K562 (cell line): ENCODE results near the gene ZZZ3. TPM values are rescaled to one million over a fixed set of nuclear protein-coding genes. Genes with fewer than 3 reads are reported as not detected.
A peak's percentile ranks its signal among the peaks of the same experiment; 100 is the strongest.

Experiments
- ATAC-seq: fragments of 200-7000 bp; cut with Tn5 transposase; 3 replicates; pipeline ENCODE4 v1.9.1; 2020; ENCODE audit warnings: moderate library complexity
- BruUV-seq: library from RNA; stranded (reverse); fragments of 400-500 nt; replicated peaks from 2 replicates; lab custom pipeline; 2021; lab: Mats Ljungman, UMichigan
- CTCF ChIA-PET: fragments of 300-600 bp; formaldehyde crosslinking; extraction: SDS; loops from one replicate; lab custom pipeline; 2021; ENCODE audit warnings: low intra/inter-chr PET ratio; lab: Yijun Ruan, JAX
- POLR2A ChIA-PET: fragments of 300-600, 350-650 bp; sonication (Branson Sonifier 250); formaldehyde crosslinking; extraction: SDS; loops from one replicate; lab custom pipeline; 2021; ENCODE audit warnings: antibody characterized with exemption, inconsistent platforms; lab: Yijun Ruan, JAX
- DNase-seq, 4 experiments: peaks; one replicate each; pipeline versions ENCODE4 v3.0.0 to v3.0.0-alpha.2; 2011 to 2018; ENCODE audit warnings: low spot score in 3 of 4, mixed read lengths in 3 of 4; ENCODE audit errors: extremely low read depth in 1 of 4
- FAIRE-seq: peaks from 2 replicates; lab custom pipeline; 2011; peaks lifted over from hg19 to GRCh38; lab: Jason Lieb, UNC
- H2AFZ ChIP-seq: 2 replicates; pipeline ENCODE4 v1.6.0; 2011; ENCODE audit warnings: low read depth, low read length, control low read depth, inconsistent platforms
- H3K27ac ChIP-seq: fragments of 200-600 bp; 3 replicates; pipeline ENCODE4 v1.8.0; 2011; ENCODE audit warnings: low read depth, mild to moderate bottlenecking, control low read depth, inconsistent platforms, low read length, moderate library complexity, mixed read lengths; ENCODE audit errors: extremely low read depth
- H3K27me3 ChIP-seq, 2 experiments: fragments of 300-600 bp in 1 of 2; 2 replicates in 1 of 2; 3 replicates in 1 of 2; pipeline versions ENCODE4 v1.6.0 to v1.8.0; 2011; ENCODE audit warnings: inconsistent platforms in 2 of 2, low read length in 2 of 2, mild to moderate bottlenecking in 1 of 2, mixed read lengths in 1 of 2, moderate library complexity in 1 of 2; ENCODE audit not compliant: control insufficient read depth in 2 of 2, insufficient read depth in 2 of 2
- H3K36me3 ChIP-seq: fragments of 300-600 bp; 3 replicates; pipeline ENCODE4 v1.8.0; 2011; ENCODE audit warnings: mild to moderate bottlenecking, low read length, inconsistent platforms; ENCODE audit not compliant: control insufficient read depth, insufficient read depth
- H3K4me1 ChIP-seq, 2 experiments: fragments of 200-600 bp in 1 of 2; replicated peaks in 1 of 2; 2 replicates in 1 of 2; 3 replicates in 1 of 2; pipeline versions ENCODE4 v1.5.1 to v1.8.0; 2011; ENCODE audit warnings: inconsistent platforms in 2 of 2, low read length in 2 of 2, mild to moderate bottlenecking in 1 of 2, mixed read lengths in 1 of 2, moderate library complexity in 1 of 2; ENCODE audit not compliant: control insufficient read depth in 2 of 2, insufficient read depth in 2 of 2
- H3K4me2 ChIP-seq: 2 replicates; pipeline ENCODE4 v1.6.1; 2011; ENCODE audit warnings: low read length, control low read depth, inconsistent platforms, mixed read lengths; ENCODE audit not compliant: insufficient read depth
- H3K4me3 ChIP-seq: fragments of 200-600 bp; sonication (generic), shearing (Covaris generic); 2 replicates; pipeline ENCODE4 v1.5.1; 2016; ENCODE audit warnings: control low read depth, inconsistent platforms
- H3K79me2 ChIP-seq: fragments of 200-600 bp; 3 replicates; pipeline ENCODE4 v1.8.0; 2011; ENCODE audit warnings: low read length, inconsistent platforms; ENCODE audit not compliant: control insufficient read depth, insufficient read depth
- H3K9ac ChIP-seq, 2 experiments: 2 replicates each; pipeline versions ENCODE4 v1.6.0 to v1.6.1; 2011; ENCODE audit warnings: low read depth in 2 of 2, low read length in 2 of 2, control low read depth in 1 of 2, inconsistent platforms in 1 of 2, mild to moderate bottlenecking in 1 of 2, mixed read lengths in 1 of 2; ENCODE audit not compliant: insufficient read depth in 1 of 2
- H3K9me1 ChIP-seq: one replicate; pipeline ENCODE4 v1.6.0; 2011; ENCODE audit warnings: inconsistent platforms, mild to moderate bottlenecking, low read length, moderate library complexity; ENCODE audit not compliant: control insufficient read depth, insufficient read depth
- H3K9me3 ChIP-seq: replicated peaks from 2 replicates; pipeline ENCODE4 v1.5.1; 2011; ENCODE audit warnings: low read depth, low read length, inconsistent platforms; ENCODE audit not compliant: control insufficient read depth, insufficient read depth
- H4K20me1 ChIP-seq: replicated peaks from 2 replicates; pipeline ENCODE4 v1.6.1; 2011; ENCODE audit warnings: low read length, inconsistent platforms, mixed read lengths; ENCODE audit not compliant: control insufficient read depth, insufficient read depth
- CEBPZ ChIP-seq: fragments of 150-350 bp; IDR thresholded peaks from 2 replicates; pipeline ENCODE4 v1.6.1; 2014; ENCODE audit warnings: low read depth, mild to moderate bottlenecking, low read length, borderline replicate concordance
- CREB3 ChIP-seq: fragments of 450-650 bp; conservative IDR thresholded peaks from 2 replicates; pipeline ENCODE4 v1.6.1; 2016; ENCODE audit warnings: missing genetic modification characterization, low read depth, mild to moderate bottlenecking, missing compliant biosample characterization, moderate library complexity
- ESRRB ChIP-seq: fragments of 250-450 bp; sonication (Bioruptor Pico); IDR thresholded peaks from 2 replicates; pipeline ENCODE4 v1.5.0; 2020; ENCODE audit warnings: mild to moderate bottlenecking, moderate library complexity, borderline replicate concordance
- HNRNPL ChIP-seq: fragments of 200-400 bp; formaldehyde crosslinking; IDR thresholded peaks from 2 replicates; pipeline ENCODE4 v1.6.1; 2017; ENCODE audit warnings: low read depth, mild to moderate bottlenecking, low read length
- IRF9 ChIP-seq: fragments of 450-650 bp; IDR thresholded peaks from 2 replicates; pipeline ENCODE4 v1.6.1; 2016; ENCODE audit warnings: missing biosample characterization, missing genetic modification characterization
- NR2C1 ChIP-seq, 2 experiments: fragments of 450-650 bp; IDR thresholded peaks; 2 replicates each; pipeline ENCODE4 v1.6.1; 2017; ENCODE audit warnings: mild to moderate bottlenecking in 2 of 2, antibody characterized with exemption in 1 of 2, inconsistent platforms in 1 of 2, missing compliant biosample characterization in 1 of 2, missing genetic modification characterization in 1 of 2
- TRIM24 ChIP-seq, 2 experiments: fragments of 450-650 bp; IDR thresholded peaks; 2 replicates each; pipeline ENCODE4 v1.6.1; 2016
- ZNF274 ChIP-seq: IDR thresholded peaks from 2 replicates; pipeline ENCODE4 v1.6.1; 2011; ENCODE audit warnings: low read depth, mild to moderate bottlenecking, low read length, moderate library complexity, borderline replicate concordance
- ZNF717 ChIP-seq: fragments of 250-450 bp; sonication (Bioruptor Pico); IDR thresholded peaks from 2 replicates; pipeline ENCODE4 v1.5.0; 2021
- WGBS: fragments of 100-300 bp; shearing (Covaris generic); methylation state at CpG from one replicate; pipeline ENCODE4 v1.1.6; 2016; ENCODE audit warnings: low coverage, mixed read lengths; ENCODE audit not compliant: insufficient coverage; ENCODE audit errors: missing lambda C conversion rate; 5-methylcytosine and 5-hydroxymethylcytosine counted together
- in situ Hi-C: fragments of 300-500 bp; cut with MboI; formaldehyde crosslinking; loops from 4 replicates; pipeline ENCODE4 v1.15.0; 2018; ENCODE audit warnings: inconsistent platforms, mixed read lengths
- intact Hi-C: fragments of 100-400 bp; cut with micrococcal nuclease; formaldehyde crosslinking; loops from 2 replicates; pipeline ENCODE4 v1.14.2; 2022
- polyA plus RNA-seq, 8 experiments: library from polyadenylated mRNA; depleted of rRNA in 4 of 8; stranded (reverse) in 5 of 8; unstranded in 3 of 8; fragments of >200 nt; fragmentation: Nextera tagmentation in 2 of 8; fragmentation: Illumina TruSeq in 1 of 8; extraction: Ambion mirVana in 2 of 8; extraction: Trizol in 1 of 8; gene quantifications; 2 replicates each; pipeline versions ENCODE4 v1.2.1 to v1.2.3, GENCODE V29; 2011 to 2014; ENCODE audit warnings: inconsistent platforms in 1 of 8, missing spikeins in 1 of 8
- total RNA-seq, 7 experiments: library from RNA; depleted of rRNA in 6 of 7; stranded (reverse); fragments of >200 nt in 6 of 7; fragmentation: Illumina TruSeq in 2 of 7; extraction: Trizol in 2 of 7; gene quantifications; 2 replicates each; pipeline versions ENCODE4 v1.2.1 to v1.2.3, GENCODE V29; 2011 to 2021; ENCODE audit warnings: low replicate concordance in 1 of 7

The ZZZ3 gene
- total and polyA plus RNA-seq, 9 of the 15 experiments (the other 6 are each of a cell fraction or from before 2014, with no cell fraction given): 13.9 to 64.0 (median 36.7) TPM

- POLR2A ChIA-PET: no interaction called here
- H3K27ac ChIP-seq: no peak overlapping the region
- WGBS: 100% methylated on average over 2 of the region's 2 CpGs
- DNase-seq: no peak
- CTCF ChIA-PET: no interaction called here
- H3K9me3 ChIP-seq: peaks cover 4% of the 10 kb centered on the region; the same call in 1 of the 2 replicates
- H3K4me2 ChIP-seq: no peak overlapping the region
- H3K27me3 ChIP-seq: no peaks in the 10 kb centered on the region
- no TSS peak for BruUV-seq
- in situ Hi-C loops: no loop called here
- intact Hi-C loops: no loop called here
- H3K4me3 ChIP-seq: no peak overlapping the region
- H3K9me1 ChIP-seq: no peaks in the 10 kb centered on the region
- H3K36me3 ChIP-seq: peaks cover 22% of the 10 kb centered on the region; the same call in 2 of the 3 replicates
- H2AFZ ChIP-seq: no peak overlapping the region
- FAIRE-seq: no peak
- no peak overlapping the region for H3K9ac ChIP-seq
- peaks cover 91% of the 10 kb centered on the region for H3K79me2 ChIP-seq
- no peak for ATAC-seq
- no peaks in the 10 kb centered on the region for H4K20me1 ChIP-seq
- no peaks in the 10 kb centered on the region for H3K4me1 ChIP-seq
- peak in 1 of 2 experiments; percentile 31; a peak in 1 of 4 replicates for TF ChIP-seq TRIM24 (IDR thresholded peaks at IDR 0.05)
- no peak for TF ChIP-seq IRF9 (tag)
- no peak for TF ChIP-seq HNRNPL
- no peak for TF ChIP-seq ZNF274
- no peak for TF ChIP-seq CREB3 (tag)
- no peak for TF ChIP-seq ESRRB (CRISPR knock-in tag)
- TF ChIP-seq CEBPZ: no peak
- no peak for TF ChIP-seq NR2C1 (IDR thresholded peaks at IDR 0.05)
- no peak for TF ChIP-seq NR2C1 (tag; IDR thresholded peaks at IDR 0.05)
- TF ChIP-seq ZNF717: no peak
Measured at GRCh38 chr1:77649127-77649526, 33.3 kb downstream of the ZZZ3 start.
